ENCODE measurements around the gene SCARF2.

The SCARF2 gene

GRCh38 chr22:20440637-20441591 lies 3.3 kb upstream of the SCARF2 start:
- in situ Hi-C loops (cut with HindIII; ENCODE audit: low sequenced_read_pairs): loop anchor here (5.0 kb wide), 1 partner anchor 51 kb away; no protein-coding TSS in a partner anchor

DNA sequence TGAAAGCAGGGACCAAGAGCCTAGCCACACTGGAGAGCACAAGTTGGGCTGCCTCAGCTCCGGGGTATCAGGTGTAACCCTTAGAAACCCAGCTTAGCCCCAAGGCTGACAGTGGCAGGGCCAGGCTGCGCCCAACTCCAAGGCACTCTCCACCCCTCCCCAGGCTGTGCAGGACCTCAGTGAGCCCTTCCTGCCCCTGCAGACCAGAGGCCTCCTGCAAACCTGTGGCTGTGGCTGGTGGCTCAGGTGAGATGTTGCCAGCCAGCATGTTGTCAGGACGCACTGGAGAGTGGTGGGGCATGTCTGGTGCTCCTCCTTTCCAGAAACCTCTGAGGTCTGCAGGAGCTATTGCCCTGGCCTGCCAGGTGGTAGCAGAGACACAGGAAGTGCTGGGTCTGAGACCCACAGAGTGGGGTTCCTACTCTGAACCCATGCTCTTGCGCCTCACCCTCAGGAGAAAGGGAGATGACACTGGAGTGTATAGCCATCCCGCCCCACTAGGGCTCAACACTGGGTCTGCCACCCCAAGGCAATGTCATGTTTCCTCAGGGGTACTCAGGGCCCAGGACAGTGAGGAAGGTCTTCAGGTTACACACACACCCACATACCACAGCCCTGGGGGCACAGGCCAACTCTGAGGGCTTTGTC lies 2.4 kb upstream of the SCARF2 start:
- in situ Hi-C loops (cut with HindIII; ENCODE audit: low sequenced_read_pairs): loop anchor here (5.0 kb wide), 1 partner anchor 52 kb away; no protein-coding TSS in a partner anchor

DNA sequence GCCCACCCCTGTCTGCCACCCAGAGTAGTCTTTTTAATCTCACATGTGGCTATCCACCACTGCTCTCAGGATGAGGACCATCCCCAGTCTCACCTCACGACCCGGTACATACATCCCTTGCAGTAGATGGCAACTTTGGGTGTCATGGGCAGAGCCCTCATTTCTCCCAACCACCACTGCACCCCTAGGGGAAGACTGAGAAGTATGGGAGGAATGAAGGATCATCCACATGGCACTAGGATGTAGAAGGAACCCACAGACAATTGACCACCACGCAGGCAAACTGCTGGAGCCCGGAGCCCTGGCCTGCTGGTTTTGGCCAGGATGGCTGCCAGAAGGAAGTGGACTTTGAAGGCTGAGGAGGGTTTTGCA lies 1.9 kb upstream of the SCARF2 start:
- in situ Hi-C loops (cut with HindIII; ENCODE audit: low sequenced_read_pairs): no loop called here

- in situ Hi-C loops (cut with HindIII; ENCODE audit: low sequenced_read_pairs): no loop called here
Measured at GRCh38 chr22:20438678-20439492, 1.3 kb upstream of the SCARF2 start.

- in situ Hi-C loops (cut with HindIII; ENCODE audit: low sequenced_read_pairs): no loop called here
Measured at GRCh38 chr22:20438427-20438677, 727 bp upstream of the SCARF2 start.

DNA sequence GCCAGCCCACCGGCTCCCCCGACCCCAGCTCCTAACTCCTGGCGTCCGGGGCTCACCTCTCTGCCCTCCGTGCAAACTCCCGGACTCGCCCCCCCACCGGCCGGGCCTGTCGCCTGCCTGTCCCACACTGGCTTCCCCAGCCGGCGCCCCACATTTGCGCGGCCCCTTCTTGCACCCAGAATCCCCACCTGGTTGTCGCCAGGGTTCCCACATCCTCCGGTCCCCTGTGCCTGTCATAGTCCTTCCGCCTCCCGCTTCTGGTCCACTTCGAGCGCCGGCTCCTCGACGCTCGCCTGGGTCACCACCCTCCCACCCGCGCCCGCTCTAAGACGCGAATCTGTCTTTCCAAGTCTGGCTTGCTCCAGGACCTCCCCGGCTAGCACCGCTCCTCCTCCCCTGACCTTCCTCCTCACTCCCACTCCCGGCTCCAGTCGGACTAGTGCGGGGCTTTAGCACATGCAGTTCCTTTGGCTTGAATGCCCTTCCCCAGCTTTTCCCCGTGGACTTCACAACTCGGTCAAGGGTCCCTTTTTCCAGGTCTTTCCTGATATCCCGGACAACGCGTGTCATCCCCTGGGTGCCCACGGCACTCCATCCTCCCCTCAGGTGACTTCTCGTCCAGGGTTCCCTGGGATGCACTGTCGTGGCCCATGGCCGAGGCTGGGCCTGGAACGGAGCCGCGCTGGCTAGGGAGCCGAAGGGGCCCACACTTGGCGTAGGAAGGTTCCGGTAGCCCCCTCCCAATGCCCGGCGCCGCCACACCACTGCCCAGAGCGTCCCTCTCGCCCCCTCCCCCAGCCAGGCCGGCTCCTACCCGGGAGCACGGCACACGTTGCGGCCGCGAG lies 635 bp downstream of the SCARF2 start:
- in situ Hi-C loops (cut with HindIII; ENCODE audit: low sequenced_read_pairs): no loop called here

GRCh38 chr22:20436307-20436767 lies 1.3 kb downstream of the SCARF2 start:
- in situ Hi-C loops (cut with HindIII; ENCODE audit: low sequenced_read_pairs): no loop called here

- in situ Hi-C loops (cut with HindIII; ENCODE audit: low sequenced_read_pairs): no loop called here
Measured at GRCh38 chr22:20435436-20436306, 2.0 kb downstream of the SCARF2 start.

DNA sequence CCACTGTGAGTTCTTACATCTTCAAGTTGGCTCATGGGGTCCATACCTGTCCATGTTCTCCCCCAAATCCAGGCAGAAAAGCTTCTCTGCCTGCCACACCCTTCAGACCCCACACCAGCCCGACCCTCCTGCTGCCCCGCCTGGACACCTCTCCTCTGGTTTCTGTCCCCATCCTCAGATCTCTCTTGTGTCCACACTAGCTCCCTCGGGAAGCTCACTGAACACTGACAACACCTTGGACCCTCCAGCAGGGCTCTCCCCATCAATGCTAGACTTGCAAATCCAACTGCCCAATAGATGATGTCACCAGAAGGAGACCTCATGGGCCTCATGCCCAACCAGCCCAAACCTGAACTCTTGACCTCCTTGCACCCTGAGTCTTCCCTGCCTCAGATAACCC lies 2.9 kb downstream of the SCARF2 start:
- in situ Hi-C loops (cut with HindIII; ENCODE audit: low sequenced_read_pairs): no loop called here

DNA sequence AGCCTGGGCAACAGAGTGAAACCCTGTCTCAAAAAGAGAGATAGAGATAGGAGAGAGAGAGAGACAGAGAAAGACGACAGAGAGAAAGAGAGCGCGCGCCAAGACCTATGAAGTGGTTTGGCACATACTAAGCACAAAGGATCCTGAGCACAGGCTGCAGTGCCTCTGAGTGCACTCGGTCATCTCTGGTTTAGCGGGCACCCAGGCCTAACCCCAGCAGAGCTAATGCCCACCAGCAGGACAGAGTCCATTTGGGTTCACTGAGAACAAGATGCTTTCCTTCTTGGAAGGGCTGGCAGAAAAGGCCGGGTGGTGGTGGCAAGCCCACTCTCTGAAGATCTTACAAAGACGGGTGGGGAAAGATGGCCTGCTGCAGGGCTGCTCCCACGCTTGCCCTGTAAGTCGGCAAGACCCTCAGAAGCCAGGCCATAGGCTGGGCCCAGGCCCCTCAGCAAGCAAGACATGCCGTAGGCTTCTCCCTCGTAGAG lies 3.3 kb downstream of the SCARF2 start:
- in situ Hi-C loops (cut with HindIII; ENCODE audit: low sequenced_read_pairs): no loop called here

- in situ Hi-C loops (cut with HindIII; ENCODE audit: low sequenced_read_pairs): no loop called here
Measured at GRCh38 chr22:20433686-20434241, 3.9 kb downstream of the SCARF2 start.

GRCh38 chr22:20433191-20433590 lies 4.4 kb downstream of the SCARF2 start:
- in situ Hi-C loops (cut with HindIII; ENCODE audit: low sequenced_read_pairs): no loop called here

DNA sequence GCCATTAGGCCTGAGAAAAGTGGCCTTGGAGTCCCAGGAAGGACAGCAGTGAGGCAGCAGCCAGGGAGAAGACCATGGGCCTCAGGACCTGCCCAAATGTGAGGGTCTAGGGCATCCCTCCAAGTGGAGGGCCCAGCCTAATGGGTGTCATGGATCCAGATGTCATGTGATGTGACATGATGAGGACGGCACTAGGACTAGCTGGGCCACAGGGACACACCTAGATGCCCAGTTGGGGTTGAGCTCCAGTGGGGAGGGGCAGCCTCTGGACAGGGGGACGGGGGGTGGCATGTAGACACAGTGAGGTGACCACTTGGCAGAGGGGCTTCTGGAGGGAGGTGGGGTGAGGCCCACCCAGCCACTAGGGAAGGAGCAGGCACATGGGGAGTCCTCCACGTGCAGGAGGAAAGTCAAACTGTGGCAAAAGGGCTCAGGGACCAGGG lies 5.4 kb downstream of the SCARF2 start:
- in situ Hi-C loops (cut with HindIII; ENCODE audit: low sequenced_read_pairs): no loop called here

GRCh38 chr22:20431511-20432192 lies 6.0 kb downstream of the SCARF2 start:
- in situ Hi-C loops (cut with HindIII; ENCODE audit: low sequenced_read_pairs): no loop called here

GRCh38 chr22:20430720-20431510 lies 6.7 kb downstream of the SCARF2 start:
- in situ Hi-C loops (cut with HindIII; ENCODE audit: low sequenced_read_pairs): no loop called here

- in situ Hi-C loops (cut with HindIII; ENCODE audit: low sequenced_read_pairs): no loop called here
Measured at GRCh38 chr22:20430101-20430719, 7.4 kb downstream of the SCARF2 start.
